OCI-M2 (cell line): ENCODE measurements around the gene LDLRAD3.

ENCODE experiments used
- DNase-seq: peaks from one replicate; lab custom pipeline; 2025; ENCODE audit not compliant: unreplicated experiment; lab: John Stamatoyannopoulos, UW

Gene LDLRAD3

GRCh38 chr11:36070213-36070953 lies 126.5 kb downstream of the LDLRAD3 start:
- DNase-seq: no peak

GRCh38 chr11:36070954-36071330 lies 127.1 kb downstream of the LDLRAD3 start:
- no peak for DNase-seq

- no peak for DNase-seq
These were observed 128.1 kb downstream of the LDLRAD3 start for GRCh38 chr11:36071917-36072500.

- DNase-seq: no peak
These were observed 129.7 kb downstream of the LDLRAD3 start for GRCh38 chr11:36073411-36074203.

GRCh38 chr11:36074941-36075431 lies 131.1 kb downstream of the LDLRAD3 start:
- no peak for DNase-seq

GRCh38 chr11:36077368-36077767 lies 133.5 kb downstream of the LDLRAD3 start:
- no peak for DNase-seq

GRCh38 chr11:36077886-36078685 lies 134.2 kb downstream of the LDLRAD3 start:
- no peak for DNase-seq

GRCh38 chr11:36078686-36079055 lies 134.8 kb downstream of the LDLRAD3 start:
- DNase-seq: no peak

- no peak for DNase-seq
These were observed 136.2 kb downstream of the LDLRAD3 start for GRCh38 chr11:36079878-36080675.

GRCh38 chr11:36081274-36081945 lies 137.5 kb downstream of the LDLRAD3 start:
- no peak for DNase-seq

- no peak for DNase-seq
These were observed 142.5 kb downstream of the LDLRAD3 start for GRCh38 chr11:36086366-36086765.

- DNase-seq: no peak
These were observed 144.6 kb downstream of the LDLRAD3 start for GRCh38 chr11:36088266-36088972.

- DNase-seq: no peak
These were observed 146.1 kb downstream of the LDLRAD3 start for GRCh38 chr11:36089920-36090319.

- no peak for DNase-seq
These were observed 146.7 kb downstream of the LDLRAD3 start for GRCh38 chr11:36090356-36091109.

GRCh38 chr11:36091256-36091811 lies 147.5 kb downstream of the LDLRAD3 start:
- peak; percentile 57 for DNase-seq

GRCh38 chr11:36092314-36093030 lies 148.6 kb downstream of the LDLRAD3 start:
- DNase-seq: no peak

GRCh38 chr11:36093548-36093947 lies 149.7 kb downstream of the LDLRAD3 start:
- DNase-seq: no peak
